Transverse colon (tissue), 3 donors: Measurements from ENCODE around the gene SEMA3G.

Source experiments
- CTCF ChIP-seq, 5 experiments: fragments of 200-600 bp in 3 of 5; fragments of 450-650 bp in 2 of 5; sonication (generic) in 3 of 5; IDR thresholded peaks; 1 replicate in 2 of 5; 2 replicates in 3 of 5; pipeline ENCODE4 v1.5.1; 2016 to 2017; ENCODE audit warnings: antibody characterized with exemption in 5 of 5, inconsistent platforms in 3 of 5, mild to moderate bottlenecking in 2 of 5, moderate library complexity in 1 of 5
- EP300 ChIP-seq: sonication (generic); formaldehyde crosslinking; IDR thresholded peaks from one replicate; pipeline ENCODE4 v1.6.1; 2017; ENCODE audit warnings: antibody characterized with exemption, low read depth
- POLR2A ChIP-seq: fragments of 450-650 bp; IDR thresholded peaks from one replicate; pipeline ENCODE4 v1.6.1; 2016; ENCODE audit warnings: antibody characterized with exemption, mild to moderate bottlenecking, moderate library complexity

GRCh38 chr3:52397676-52398399 lies 47.1 kb downstream of the SEMA3G start:
- TF ChIP-seq POLR2A: no peak
- TF ChIP-seq CTCF (IDR thresholded peaks at IDR 0.05): no peak
- no peak for TF ChIP-seq EP300
